ENCODE results near the gene MOGAT1. TPM values are rescaled to one million over a fixed set of nuclear protein-coding genes. Genes with fewer than 3 reads are reported as not detected.

MOGAT1 gene
- total and polyA plus RNA-seq, 2 of the 13 experiments (the other 11 are each of a cell fraction or from before 2014, with no cell fraction given): 0.98 to 4.3 TPM

- TF ChIP-seq ZSCAN30 (CRISPR knock-in tag; IDR thresholded peaks at IDR 0.05) (no peak), SMC3 (IDR thresholded peaks at IDR 0.05; ENCODE audit: low read length) (0 out of 2 replicates have a peak, but pooled peaks have one; percentile 2), ZNF354B (CRISPR knock-in tag; IDR thresholded peaks at IDR 0.05) (no peak), CHD4 (IDR thresholded peaks at IDR 0.05; ENCODE audit: borderline replicate concordance, low read length) (0 out of 2 replicates have a peak, but pooled peaks have one; percentile 30), PLRG1 (conservative IDR thresholded peaks at IDR 0.05) (no peak), THAP9 (CRISPR knock-in tag; IDR thresholded peaks at IDR 0.05; ENCODE audit: borderline replicate concordance) (no peak), ZNF263 (CRISPR knock-in tag; IDR thresholded peaks at IDR 0.05) (peak; percentile 12; the same call in 1 of the 2 replicates), HNRNPL (IDR thresholded peaks at IDR 0.05; ENCODE audit: low read depth, low read length) (no peak), ZNF205 (CRISPR knock-in tag; IDR thresholded peaks at IDR 0.05) (no peak), ADNP (CRISPR knock-in tag; IDR thresholded peaks at IDR 0.05) (no peak), ARID3A (IDR thresholded peaks at IDR 0.05; ENCODE audit: low read depth, low read length) (0 out of 2 replicates have a peak, but pooled peaks have one; percentile 17), PPARG (CRISPR knock-in tag; conservative IDR thresholded peaks at IDR 0.05) (no peak), ZNF121 (CRISPR knock-in tag; IDR thresholded peaks at IDR 0.05) (0 out of 2 replicates have a peak, but pooled peaks have one; percentile 33), ZNF550 (CRISPR knock-in tag; IDR thresholded peaks at IDR 0.05; ENCODE audit: borderline replicate concordance) (no peak), BCL6 (CRISPR knock-in tag; IDR thresholded peaks at IDR 0.05) (no peak), TGIF2 (CRISPR knock-in tag; IDR thresholded peaks at IDR 0.05) (0 out of 2 replicates have a peak, but pooled peaks have one; percentile 8), BCLAF1 (IDR thresholded peaks at IDR 0.05) (no peak), FOSL2 (CRISPR knock-in tag; IDR thresholded peaks at IDR 0.05) (no peak), ZNF232 (CRISPR knock-in tag; IDR thresholded peaks at IDR 0.05; ENCODE audit: borderline replicate concordance) (peak; percentile 13; the same call in 1 of the 2 replicates), ZMAT5 (CRISPR knock-in tag; IDR thresholded peaks at IDR 0.05; ENCODE audit: borderline replicate concordance, low read depth) (no peak), ZNF180 (CRISPR knock-in tag; IDR thresholded peaks at IDR 0.05; ENCODE audit: borderline replicate concordance, low read depth) (no peak), ZNF460 (CRISPR knock-in tag; IDR thresholded peaks at IDR 0.05; ENCODE audit: borderline replicate concordance) (no peak), MTERF4 (CRISPR knock-in tag; IDR thresholded peaks at IDR 0.05) (no peak), FOXA3 (CRISPR knock-in tag; IDR thresholded peaks at IDR 0.05) (peak; percentile 62)
Measured at GRCh38 chr2:222733470-222733845, 62.0 kb downstream of the MOGAT1 start (continued).

All from HepG2 (cell line).